Activated T-cell treated with anti-CD3 and anti-CD28 coated beads, Interleukin-2, amount 50 U/mL, for 24 hours (primary cell): ENCODE data around the gene ST8SIA6.

ENCODE experiments used
- DNase-seq: peaks from one replicate; pipeline ENCODE4 v3.0.0-alpha.2; 2020
- H3K27ac Mint-ChIP-seq: 2 replicates; pipeline ENCODE4 v1.8.0; 2020; ENCODE audit warnings: mild to moderate bottlenecking, mixed read lengths
- H3K27me3 Mint-ChIP-seq: 2 replicates; pipeline ENCODE4 v1.8.0; 2020; ENCODE audit warnings: mixed read lengths
- H3K36me3 Mint-ChIP-seq: 2 replicates; pipeline ENCODE4 v1.8.0; 2020; ENCODE audit warnings: low read depth, mixed read lengths
- H3K4me1 Mint-ChIP-seq: 2 replicates; pipeline ENCODE4 v1.8.0; 2020; ENCODE audit warnings: low read depth, mixed read lengths
- H3K4me3 Mint-ChIP-seq: 2 replicates; pipeline ENCODE4 v1.8.0; 2020; ENCODE audit warnings: mild to moderate bottlenecking, moderate library complexity, mixed read lengths
- H3K9me3 Mint-ChIP-seq: 2 replicates; pipeline ENCODE4 v1.8.0; 2020; ENCODE audit warnings: mixed read lengths

ST8SIA6 gene

GRCh38 chr10:17473228-17473950 is 19.0 kb upstream of the ST8SIA6 start:
- H3K27ac Mint-ChIP-seq, result no peak overlapping the region
- H3K4me3 Mint-ChIP-seq, result no peak overlapping the region
- DNase-seq, result no peak
- peaks cover 2% of the 10 kb centered on the region for H3K4me1 Mint-ChIP-seq
- no peaks in the 10 kb centered on the region for H3K36me3 Mint-ChIP-seq
- H3K9me3 Mint-ChIP-seq, result peaks cover 5% of the 10 kb centered on the region
- H3K27me3 Mint-ChIP-seq, result peaks cover 42% of the 10 kb centered on the region

GRCh38 chr10:17472481-17473227 is 18.3 kb upstream of the ST8SIA6 start:
- Mint-ChIP-seq H3K27me3 (peaks cover 44% of the 10 kb centered on the region), H3K4me3 (no peak overlapping the region), H3K27ac (no peak overlapping the region), H3K4me1 (peaks cover 2% of the 10 kb centered on the region), H3K36me3 (no peaks in the 10 kb centered on the region), H3K9me3 (peaks cover 5% of the 10 kb centered on the region)
- DNase-seq, result no peak

GRCh38 chr10:17470246-17470645 is 15.9 kb upstream of the ST8SIA6 start:
- Mint-ChIP-seq H3K4me3 (no peak overlapping the region), H3K4me1 (peaks cover 2% of the 10 kb centered on the region), H3K27me3 (peaks cover 41% of the 10 kb centered on the region), H3K36me3 (no peaks in the 10 kb centered on the region), H3K27ac (no peak overlapping the region), H3K9me3 (peaks cover 5% of the 10 kb centered on the region)
- no peak for DNase-seq

- Mint-ChIP-seq H3K9me3 (peaks cover 3% of the 10 kb centered on the region), H3K36me3 (no peaks in the 10 kb centered on the region), H3K4me1 (peaks cover 1% of the 10 kb centered on the region), H3K4me3 (no peak overlapping the region), H3K27ac (no peak overlapping the region), H3K27me3 (peaks cover 55% of the 10 kb centered on the region)
- no peak for DNase-seq
Measured at GRCh38 chr10:17465328-17466125, 11.1 kb upstream of the ST8SIA6 start.

GRCh38 chr10:17464545-17464944 is 10.2 kb upstream of the ST8SIA6 start:
- no peak for DNase-seq

GRCh38 chr10:17460756-17461155 is 6.4 kb upstream of the ST8SIA6 start:
- Mint-ChIP-seq H3K36me3 (no peaks in the 10 kb centered on the region), H3K9me3 (no peaks in the 10 kb centered on the region), H3K27ac (no peak overlapping the region), H3K27me3 (peaks cover 49% of the 10 kb centered on the region), H3K4me3 (no peak overlapping the region), H3K4me1 (peaks cover 2% of the 10 kb centered on the region)
- DNase-seq, result no peak

More at GRCh38 chr10:17464545-17464944, 10.2 kb upstream of the ST8SIA6 start:
- no peaks in the 10 kb centered on the region for H3K9me3 Mint-ChIP-seq
- peaks cover 2% of the 10 kb centered on the region for H3K4me1 Mint-ChIP-seq
- no peaks in the 10 kb centered on the region for H3K36me3 Mint-ChIP-seq
- no peak overlapping the region for H3K27ac Mint-ChIP-seq
- no peak overlapping the region for H3K4me3 Mint-ChIP-seq
- H3K27me3 Mint-ChIP-seq, result peaks cover 51% of the 10 kb centered on the region

GRCh38 chr10:17457083-17457482 is 2.7 kb upstream of the ST8SIA6 start:
- H3K27me3 Mint-ChIP-seq, result peaks cover 51% of the 10 kb centered on the region
- H3K27ac Mint-ChIP-seq, result no peak overlapping the region
- H3K4me3 Mint-ChIP-seq, result no peak overlapping the region
- no peaks in the 10 kb centered on the region for H3K36me3 Mint-ChIP-seq
- H3K9me3 Mint-ChIP-seq, result no peaks in the 10 kb centered on the region
- H3K4me1 Mint-ChIP-seq, result peaks cover 19% of the 10 kb centered on the region
- DNase-seq, result no peak

- H3K27ac Mint-ChIP-seq, result no peak overlapping the region
- peaks cover 59% of the 10 kb centered on the region for H3K27me3 Mint-ChIP-seq
- no peak for DNase-seq
- peaks cover 19% of the 10 kb centered on the region for H3K4me1 Mint-ChIP-seq
- no peaks in the 10 kb centered on the region for H3K36me3 Mint-ChIP-seq
- H3K4me3 Mint-ChIP-seq, result no peak overlapping the region
- no peaks in the 10 kb centered on the region for H3K9me3 Mint-ChIP-seq
Measured at GRCh38 chr10:17456032-17456548, 1.7 kb upstream of the ST8SIA6 start.

GRCh38 chr10:17455015-17455520 is 673 bp upstream of the ST8SIA6 start:
- H3K9me3 Mint-ChIP-seq, result peaks cover under 1% of the 10 kb centered on the region
- H3K36me3 Mint-ChIP-seq, result no peaks in the 10 kb centered on the region
- H3K4me3 Mint-ChIP-seq, result peak overlapping the region; percentile 79
- H3K4me1 Mint-ChIP-seq, result peaks cover 17% of the 10 kb centered on the region
- no peak for DNase-seq
- peaks cover 58% of the 10 kb centered on the region for H3K27me3 Mint-ChIP-seq
- no peak overlapping the region for H3K27ac Mint-ChIP-seq

- Mint-ChIP-seq H3K4me3 (peak overlapping the region; percentile 81), H3K27me3 (peaks cover 60% of the 10 kb centered on the region), H3K4me1 (peaks cover 17% of the 10 kb centered on the region), H3K27ac (no peak overlapping the region), H3K36me3 (peaks cover 3% of the 10 kb centered on the region), H3K9me3 (peaks cover 8% of the 10 kb centered on the region)
- peak; percentile 63 for DNase-seq
Measured at GRCh38 chr10:17453373-17454091, 863 bp downstream of the ST8SIA6 start.

- Mint-ChIP-seq H3K27me3 (peaks cover 57% of the 10 kb centered on the region), H3K4me1 (peaks cover 17% of the 10 kb centered on the region), H3K36me3 (peaks cover 8% of the 10 kb centered on the region), H3K27ac (no peak overlapping the region), H3K4me3 (peak overlapping the region; percentile 81), H3K9me3 (peaks cover 12% of the 10 kb centered on the region)
- DNase-seq, result no peak
Measured at GRCh38 chr10:17453035-17453372, 1.4 kb downstream of the ST8SIA6 start.

GRCh38 chr10:17452060-17452841 is 2.1 kb downstream of the ST8SIA6 start:
- no peak overlapping the region for H3K27ac Mint-ChIP-seq
- peaks cover 10% of the 10 kb centered on the region for H3K36me3 Mint-ChIP-seq

GRCh38 chr10:17450024-17450423 is 4.4 kb downstream of the ST8SIA6 start:
- no peak overlapping the region for H3K4me3 Mint-ChIP-seq
- H3K4me1 Mint-ChIP-seq, result peaks cover 19% of the 10 kb centered on the region
- H3K27me3 Mint-ChIP-seq, result peaks cover 46% of the 10 kb centered on the region
- H3K36me3 Mint-ChIP-seq, result peaks cover 10% of the 10 kb centered on the region
- peaks cover 15% of the 10 kb centered on the region for H3K9me3 Mint-ChIP-seq
- no peak for DNase-seq
- no peak overlapping the region for H3K27ac Mint-ChIP-seq

More at GRCh38 chr10:17452060-17452841, 2.1 kb downstream of the ST8SIA6 start:
- Mint-ChIP-seq H3K27me3 (peaks cover 55% of the 10 kb centered on the region), H3K9me3 (peaks cover 15% of the 10 kb centered on the region), H3K4me1 (peaks cover 17% of the 10 kb centered on the region), H3K4me3 (no peak overlapping the region)
- DNase-seq, result no peak
